GM21619 (cell line): ENCODE data around the gene TRUB2.
A peak's percentile ranks its signal among the peaks of the same experiment; 100 is the strongest.
"Not testable (repeated sequence)": the region's sequence is repeated elsewhere in the genome, so short reads cannot be mapped to it uniquely, and the experiment has no call there.

ENCODE experiments used
- ATAC-seq: cut with Tn5 transposase; IDR thresholded peaks from one replicate; pipeline ENCODE4 v1.9.1; 2021; ENCODE audit not compliant: unreplicated experiment

Gene TRUB2

GRCh38 chr9:128340691-128341434 is 18.6 kb upstream of the TRUB2 start:
- peak; percentile 21 for ATAC-seq

- ATAC-seq, result peak; percentile 83
These were observed 17.8 kb upstream of the TRUB2 start, which contains the start of gene SLC27A4 for GRCh38 chr9:128339761-128340690. SLC27A4 (plus strand) TSS chr9:128340527; CDS start chr9:128343133, 2,606 bp downstream.

- ATAC-seq, result not testable (repeated sequence)
These were observed 16.8 kb upstream of the TRUB2 start for GRCh38 chr9:128338852-128339614.

GRCh38 chr9:128337936-128338335 is 15.7 kb upstream of the TRUB2 start:
- no peak for ATAC-seq

DNA sequence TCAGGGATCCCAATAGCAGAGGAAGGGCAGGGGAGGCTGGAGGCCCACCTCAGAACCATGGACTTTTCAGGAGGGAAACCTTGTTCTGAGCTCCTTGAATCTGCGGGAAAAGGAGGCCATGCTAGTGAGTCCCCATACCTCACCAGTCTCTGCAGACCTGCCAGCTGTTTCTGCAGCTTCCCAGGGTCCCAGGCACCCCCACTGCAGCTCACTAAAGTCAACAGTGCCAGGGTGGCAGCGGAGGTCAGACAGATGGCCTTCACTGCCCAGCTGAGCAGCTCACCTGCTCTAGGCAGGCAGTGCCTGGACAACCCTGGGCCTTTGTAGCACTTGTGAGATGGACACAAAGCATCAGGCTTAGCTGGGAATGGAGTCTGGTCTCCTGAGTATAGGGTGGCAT is 13.7 kb upstream of the TRUB2 start:
- no peak for ATAC-seq

GRCh38 chr9:128335161-128335560 is 12.9 kb upstream of the TRUB2 start:
- no peak for ATAC-seq

- ATAC-seq, result no peak
These were observed 11.2 kb upstream of the TRUB2 start for GRCh38 chr9:128333451-128333869.

DNA sequence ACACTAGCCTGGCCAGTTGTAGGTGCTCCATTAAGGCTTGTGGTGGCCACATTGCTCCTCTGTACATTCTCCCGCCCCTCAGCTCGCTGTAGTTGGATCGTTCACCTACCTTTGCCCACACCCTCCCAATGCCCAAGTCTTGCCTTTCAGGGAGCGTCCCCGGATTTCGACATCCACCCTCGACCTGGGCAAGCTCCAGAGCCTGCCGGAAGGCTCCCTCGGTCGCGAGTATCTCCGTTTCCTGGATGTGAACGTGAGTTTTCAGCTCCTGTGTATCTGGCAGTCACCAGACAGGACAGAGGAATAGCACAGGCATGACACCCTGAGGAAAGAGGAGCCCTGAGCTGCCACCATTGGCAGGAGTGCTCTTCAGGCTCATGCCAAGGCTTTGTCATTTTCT is 3.4 kb upstream of the TRUB2 start:
- no peak for ATAC-seq

DNA sequence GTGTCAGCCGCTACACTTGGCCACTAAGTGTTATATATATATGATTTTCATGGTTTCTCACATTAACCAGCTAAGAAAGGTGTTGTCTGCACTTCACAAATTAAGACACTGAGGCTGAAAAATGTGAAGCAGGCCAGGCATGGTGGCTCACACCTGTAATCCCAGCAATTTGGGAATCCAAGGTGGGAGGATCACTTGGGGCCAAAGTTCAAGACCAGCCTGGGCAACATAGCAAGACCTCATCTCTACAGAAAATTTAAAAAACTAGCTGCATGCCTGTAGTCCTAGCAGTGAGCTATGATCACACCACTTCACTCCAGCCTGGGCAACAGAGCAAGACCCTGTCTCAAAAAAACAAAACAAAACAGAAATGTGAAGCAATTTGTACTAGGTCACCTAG is 2.2 kb upstream of the TRUB2 start:
- ATAC-seq, result no peak

- ATAC-seq, result no peak
These were observed 1.5 kb upstream of the TRUB2 start for GRCh38 chr9:128323791-128324190.

DNA sequence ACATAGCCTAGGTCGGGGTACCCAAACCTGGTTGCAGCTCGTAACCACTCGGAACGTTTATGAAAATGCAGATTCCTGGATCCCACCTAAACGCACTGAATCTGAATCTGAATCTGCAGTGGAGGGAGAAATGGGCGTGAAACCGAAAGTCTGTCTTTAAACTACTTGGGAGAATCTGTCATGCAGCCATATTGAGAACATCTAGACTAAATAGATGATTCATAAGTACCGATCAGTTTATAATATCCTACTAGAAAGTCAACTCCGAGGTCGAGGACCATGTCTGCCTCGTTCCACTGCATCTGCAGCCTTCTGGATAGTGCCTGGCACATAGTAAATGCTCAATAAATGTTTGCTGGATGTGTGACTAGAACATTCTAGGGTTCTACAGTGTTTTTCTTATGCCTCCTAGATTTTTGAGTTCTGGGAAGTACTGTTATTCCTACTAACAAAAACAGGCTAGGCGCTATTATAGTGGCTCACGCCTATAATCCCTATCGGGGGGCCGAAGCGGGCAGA is 1.0 kb upstream of the TRUB2 start:
- no peak for ATAC-seq

GRCh38 chr9:128321879-128322403 is 306 bp downstream of the TRUB2 start:
- ATAC-seq, result peak; percentile 15

DNA sequence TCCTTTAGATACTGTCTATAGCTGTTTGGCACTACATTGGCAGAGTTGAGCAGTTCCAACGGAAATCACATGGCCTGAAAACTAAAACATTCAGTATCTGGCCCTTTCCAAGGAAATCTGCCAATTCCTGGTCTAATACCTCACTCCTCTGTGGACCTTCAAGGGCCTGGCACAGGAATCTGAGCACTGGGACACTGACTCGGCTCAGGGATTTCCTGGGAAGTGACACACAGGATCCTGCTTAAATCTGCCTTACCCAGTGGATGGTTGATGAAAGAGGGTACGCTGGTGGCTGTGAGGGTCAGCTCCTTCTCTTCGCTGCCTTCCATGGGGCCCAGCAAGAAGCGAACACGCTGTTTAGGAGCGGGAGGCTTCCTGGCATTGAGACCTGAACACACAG is 904 bp downstream of the TRUB2 start:
- no peak for ATAC-seq

DNA sequence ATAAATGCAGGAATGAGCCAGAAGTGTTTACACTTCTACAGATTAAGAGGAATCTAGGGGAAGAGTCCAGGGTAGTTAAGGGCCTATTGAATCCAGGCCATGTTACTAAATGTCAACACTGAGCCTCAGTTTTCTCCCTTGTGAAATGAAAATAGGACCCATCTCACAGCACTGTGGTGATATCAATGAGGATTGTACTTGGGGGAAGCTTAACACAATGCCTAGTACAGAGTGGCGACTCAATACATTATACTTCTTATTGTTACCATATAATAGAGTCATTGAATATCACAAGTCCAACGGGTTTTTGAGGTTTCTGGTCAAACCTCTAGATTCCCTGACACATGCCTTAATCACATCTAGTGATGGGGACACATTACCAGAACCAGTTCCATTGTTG is 4.6 kb downstream of the TRUB2 start:
- ATAC-seq, result no peak

- no peak for ATAC-seq
These were observed 5.8 kb downstream of the TRUB2 start for GRCh38 chr9:128316421-128316820.

GRCh38 chr9:128314697-128315096 is 7.5 kb downstream of the TRUB2 start:
- ATAC-seq, result no peak

- no peak for ATAC-seq
These were observed 11.8 kb downstream of the TRUB2 start for GRCh38 chr9:128310461-128310860.

DNA sequence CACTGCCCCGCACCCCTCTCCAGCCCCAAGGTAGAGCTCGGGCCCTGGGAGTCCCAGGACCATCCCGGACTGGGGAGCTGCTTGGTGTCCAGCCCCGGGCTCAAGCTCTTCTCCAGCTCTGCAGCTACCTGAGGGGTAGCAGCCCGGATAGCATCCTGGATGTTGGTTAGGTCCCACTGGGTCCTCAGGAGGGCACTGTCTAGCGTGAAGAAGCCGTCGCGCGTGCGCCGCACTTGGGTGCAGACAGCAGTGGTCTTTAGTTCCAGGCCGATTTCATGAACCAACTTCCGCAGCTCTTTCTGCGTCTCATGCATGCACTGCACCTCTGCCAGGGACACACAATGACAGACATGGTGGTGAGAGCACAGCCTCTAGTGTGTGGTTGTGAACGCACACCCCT is 12.7 kb downstream of the TRUB2 start:
- ATAC-seq, result no peak

- ATAC-seq, result no peak
These were observed 17.3 kb downstream of the TRUB2 start for GRCh38 chr9:128304971-128305288.

DNA sequence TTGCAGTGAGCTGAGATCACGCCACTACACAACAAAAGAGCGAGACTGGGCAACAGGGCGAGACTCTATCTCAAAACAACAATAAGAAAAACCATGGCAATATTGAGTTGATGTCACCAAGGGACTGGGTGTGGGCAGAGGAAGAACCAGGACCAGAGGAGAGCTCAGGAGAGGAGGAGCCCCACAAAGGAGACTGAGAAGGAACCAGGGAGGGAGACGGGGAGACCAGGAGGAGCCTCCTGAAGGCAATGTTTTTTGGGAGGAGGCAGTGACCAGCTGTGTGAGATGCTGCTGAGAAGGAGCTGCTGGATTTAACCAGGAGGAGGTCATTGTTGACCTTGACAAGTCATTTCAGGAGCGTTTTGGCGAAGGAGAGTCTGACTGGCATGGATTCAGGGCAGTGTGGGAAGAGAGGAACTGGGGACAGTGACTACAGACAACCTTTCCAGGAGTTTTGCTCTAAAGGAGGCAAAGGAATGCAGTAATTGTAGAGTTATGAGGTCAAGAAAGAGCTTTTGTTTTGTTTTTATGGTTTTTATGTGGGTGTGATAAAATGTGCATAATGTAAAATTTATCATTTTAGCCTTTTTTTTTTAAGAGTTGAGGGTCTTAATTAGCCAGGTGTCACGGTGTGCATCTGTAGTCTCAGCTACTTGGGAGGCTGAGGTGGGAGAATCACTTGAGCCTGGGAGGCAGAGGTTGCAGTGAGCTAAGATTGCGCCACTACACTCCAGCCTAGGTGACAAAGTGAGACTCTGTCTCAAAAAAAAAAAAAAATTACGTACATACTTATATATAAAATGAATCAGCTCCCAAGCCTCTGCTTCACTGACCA is 17.9 kb downstream of the TRUB2 start:
- no peak for ATAC-seq
